ENCODE measurements around the gene NPIPB9. TPM values are rescaled to one million over a fixed set of nuclear protein-coding genes. Genes with fewer than 3 reads are reported as not detected.

Gene NPIPB9
- 1.8 and 3.7 TPM in 2 replicates for total RNA-seq

GRCh38 chr16:28751487-28751886 is at the start of gene NPIPB9:
TSS of gene NPIPB9 (plus strand) at chr16:28751787.

GRCh38 chr16:28711220-28712083 is 40.1 kb upstream of the NPIPB9 start, which contains the start of gene EIF3C:
TSS of gene EIF3C (plus strand) at chr16:28711464. CDS start at chr16:28711687, 223 bp downstream.

Small RNAs within 50 kb of the gene (small RNA-seq; reads per million reads assigned to genes)
- gene MIR6862-2 (ENCODE audit: low replicate concordance) = not detected

Other genes starting within 250 kb of the NPIPB9 start
- not detected in 2 replicates for gene IL27, start 245.0 kb upstream of the NPIPB9 start, total RNA-seq
- gene NUPR1, start 212.8 kb upstream of the NPIPB9 start, total RNA-seq = 1.1 and 45.3 TPM in 2 replicates
- gene SGF29, start 197.9 kb upstream of the NPIPB9 start, total RNA-seq = 11.2 and 20.8 TPM in 2 replicates
- gene SULT1A2, start 154.7 kb upstream of the NPIPB9 start, total RNA-seq = 0.44 TPM in 1 of 2 replicates, not detected in the other
- gene SULT1A1, start 141.7 kb upstream of the NPIPB9 start, total RNA-seq = 0.57 and 13.3 TPM in 2 replicates
- not detected in 2 replicates for gene NPIPB8, start 113.7 kb upstream of the NPIPB9 start, total RNA-seq
- 126 and 142 TPM in 2 replicates for gene EIF3C, start 40.3 kb upstream of the NPIPB9 start, total RNA-seq
- 62.0 and 106 TPM in 2 replicates for gene ATXN2L, start 71.2 kb downstream of the NPIPB9 start, total RNA-seq
- gene TUFM, start 94.6 kb downstream of the NPIPB9 start, total RNA-seq = 96.9 and 122 TPM in 2 replicates
- 16.2 and 24.8 TPM in 2 replicates for gene SH2B1, start 112.1 kb downstream of the NPIPB9 start, total RNA-seq
- 0.29 and 0.44 TPM in 2 replicates for gene ATP2A1, start 126.7 kb downstream of the NPIPB9 start, total RNA-seq
- 36.5 and 51.4 TPM in 2 replicates for gene RABEP2, start 173.5 kb downstream of the NPIPB9 start, total RNA-seq
- not detected in 2 replicates for gene CD19, start 180.2 kb downstream of the NPIPB9 start, total RNA-seq
- gene NFATC2IP, start 199.2 kb downstream of the NPIPB9 start, total RNA-seq = 17.9 and 24.9 TPM in 2 replicates
- 53.1 and 72.2 TPM in 2 replicates for gene SPNS1, start 223.0 kb downstream of the NPIPB9 start, total RNA-seq
- gene LAT, start 233.3 kb downstream of the NPIPB9 start, total RNA-seq = 0.72 and 1.1 TPM in 2 replicates

All from placental pericyte (primary cell).